Measurements from ENCODE around the gene MCF2L2.

GRCh38 chr3:183244219-183244618 lies 184.2 kb downstream of the MCF2L2 start:
- TF ChIP-seq POLR2AphosphoS5 (IDR thresholded peaks at IDR 0.05; ENCODE audit: low read depth, low read length) (no peak), POLR2A (IDR thresholded peaks at IDR 0.05; ENCODE audit: low read depth, low read length) (no peak), TAF1 (IDR thresholded peaks at IDR 0.05; ENCODE audit: borderline replicate concordance, low read depth, low read length) (no peak)
